Measurements from ENCODE around the gene S1PR3. TPM values are rescaled to one million over a fixed set of nuclear protein-coding genes. Genes with fewer than 3 reads are reported as not detected.

The S1PR3 gene
- polyA plus RNA-seq, 1 experiment = 33.1 TPM

GRCh38 chr9:88971131-88971960 lies 19.9 kb upstream of the S1PR3 start:
- CTCF ChIA-PET = no interaction called here
- DNase-seq (ENCODE audit: low read depth, low spot score) = no peak
- Histone ChIP-seq H3K27me3 (ENCODE audit: control insufficient read depth, insufficient read depth, low read length) (peaks cover 11% of the 10 kb centered on the region), H3K9me3 (ENCODE audit: control insufficient read depth, insufficient read depth, low read length) (peaks cover 19% of the 10 kb centered on the region), H3K4me3 (ENCODE audit: low read depth, low read length) (no peak overlapping the region), H3K27ac (ENCODE audit: low read depth, low read length) (no peak overlapping the region)
- TF ChIP-seq CTCF (IDR thresholded peaks at IDR 0.05; ENCODE audit: low read depth, low read length) = no peak
- POLR2A ChIA-PET = interaction anchor here (0.6 kb wide), 1 partner anchor 423 kb away, joined by 4 read pairs; no protein-coding TSS in a partner anchor

GRCh38 chr9:88972401-88972800 lies 18.9 kb upstream of the S1PR3 start:
- CTCF ChIA-PET = no interaction called here
- Histone ChIP-seq H3K4me3 (ENCODE audit: low read depth, low read length) (no peak overlapping the region), H3K27me3 (ENCODE audit: control insufficient read depth, insufficient read depth, low read length) (peaks cover 8% of the 10 kb centered on the region), H3K27ac (ENCODE audit: low read depth, low read length) (no peak overlapping the region), H3K9me3 (ENCODE audit: control insufficient read depth, insufficient read depth, low read length) (peaks cover 19% of the 10 kb centered on the region)
- no peak for DNase-seq (ENCODE audit: low read depth, low spot score)
- no peak for TF ChIP-seq CTCF (IDR thresholded peaks at IDR 0.05; ENCODE audit: low read depth, low read length)
- POLR2A ChIA-PET = no interaction called here

GRCh38 chr9:88973281-88974045 lies 17.8 kb upstream of the S1PR3 start:
- Histone ChIP-seq H3K9me3 (ENCODE audit: control insufficient read depth, insufficient read depth, low read length) (peaks cover 19% of the 10 kb centered on the region), H3K27ac (ENCODE audit: low read depth, low read length) (no peak overlapping the region), H3K27me3 (ENCODE audit: control insufficient read depth, insufficient read depth, low read length) (peaks cover 9% of the 10 kb centered on the region), H3K4me3 (ENCODE audit: low read depth, low read length) (no peak overlapping the region)
- TF ChIP-seq CTCF (IDR thresholded peaks at IDR 0.05; ENCODE audit: low read depth, low read length) = no peak
- POLR2A ChIA-PET = no interaction called here
- DNase-seq (ENCODE audit: low read depth, low spot score) = no peak
- CTCF ChIA-PET = no interaction called here

GRCh38 chr9:88974641-88975040 lies 16.6 kb upstream of the S1PR3 start:
- CTCF ChIA-PET = no interaction called here
- DNase-seq (ENCODE audit: low read depth, low spot score) = no peak
- TF ChIP-seq CTCF (IDR thresholded peaks at IDR 0.05; ENCODE audit: low read depth, low read length) = no peak

More at GRCh38 chr9:88974641-88975040, 16.6 kb upstream of the S1PR3 start:
- H3K9me3 ChIP-seq (ENCODE audit: control insufficient read depth, insufficient read depth, low read length) = peaks cover 19% of the 10 kb centered on the region
- H3K4me3 ChIP-seq (ENCODE audit: low read depth, low read length) = no peak overlapping the region
- POLR2A ChIA-PET = no interaction called here
- peaks cover 8% of the 10 kb centered on the region for H3K27me3 ChIP-seq (ENCODE audit: control insufficient read depth, insufficient read depth, low read length)
- no peak overlapping the region for H3K27ac ChIP-seq (ENCODE audit: low read depth, low read length)
